Endothelial cell (in vitro differentiated cells): ENCODE measurements around the gene TNFRSF1B. TPM values are rescaled to one million over a fixed set of nuclear protein-coding genes. Genes with fewer than 3 reads are reported as not detected.

Source experiments
- DNase-seq: peaks from one replicate; pipeline ENCODE4 v3.0.0; 2021; ENCODE audit warnings: low spot score
- H3K27ac Mint-ChIP-seq: one replicate; pipeline ENCODE4 v1.8.0; 2021; ENCODE audit warnings: mixed read lengths, inconsistent platforms; ENCODE audit not compliant: unreplicated experiment
- H3K27me3 Mint-ChIP-seq: one replicate; pipeline ENCODE4 v1.8.0; 2021; ENCODE audit warnings: mild to moderate bottlenecking, moderate library complexity, mixed read lengths, inconsistent platforms; ENCODE audit not compliant: unreplicated experiment
- H3K36me3 Mint-ChIP-seq: one replicate; pipeline ENCODE4 v1.8.0; 2021; ENCODE audit warnings: mild to moderate bottlenecking, low read depth, mixed read lengths, inconsistent platforms; ENCODE audit not compliant: unreplicated experiment
- H3K4me1 Mint-ChIP-seq: one replicate; pipeline ENCODE4 v1.8.0; 2021; ENCODE audit warnings: mild to moderate bottlenecking, mixed read lengths, inconsistent platforms; ENCODE audit not compliant: unreplicated experiment
- H3K4me3 Mint-ChIP-seq: one replicate; pipeline ENCODE4 v1.8.0; 2021; ENCODE audit warnings: mild to moderate bottlenecking, mixed read lengths, inconsistent platforms; ENCODE audit not compliant: unreplicated experiment
- H3K9me3 Mint-ChIP-seq: one replicate; pipeline ENCODE4 v1.8.0; 2021; ENCODE audit warnings: mixed read lengths, inconsistent platforms; ENCODE audit not compliant: unreplicated experiment
- total RNA-seq: library from RNA; stranded (reverse); fragmentation: NEBNext Ultra II Directional; extraction: Animal tissue kit (Norgen Biotek cat#: 25700); gene quantifications from one replicate; pipeline ENCODE4 v1.2.1, GENCODE V29; 2021; ENCODE audit not compliant: unreplicated experiment
- TF ChIP-seq, protein P1 (sequence below): fragments of 200-600 bp; sonication (generic); IDR thresholded peaks from one replicate; pipeline ENCODE4 v1.5.0; 2021; ENCODE audit warnings: antibody characterized with exemption; ENCODE audit not compliant: unreplicated experiment

The TNFRSF1B gene
- total RNA-seq, 1 donor from 2014 or later = 142 TPM

DNA sequence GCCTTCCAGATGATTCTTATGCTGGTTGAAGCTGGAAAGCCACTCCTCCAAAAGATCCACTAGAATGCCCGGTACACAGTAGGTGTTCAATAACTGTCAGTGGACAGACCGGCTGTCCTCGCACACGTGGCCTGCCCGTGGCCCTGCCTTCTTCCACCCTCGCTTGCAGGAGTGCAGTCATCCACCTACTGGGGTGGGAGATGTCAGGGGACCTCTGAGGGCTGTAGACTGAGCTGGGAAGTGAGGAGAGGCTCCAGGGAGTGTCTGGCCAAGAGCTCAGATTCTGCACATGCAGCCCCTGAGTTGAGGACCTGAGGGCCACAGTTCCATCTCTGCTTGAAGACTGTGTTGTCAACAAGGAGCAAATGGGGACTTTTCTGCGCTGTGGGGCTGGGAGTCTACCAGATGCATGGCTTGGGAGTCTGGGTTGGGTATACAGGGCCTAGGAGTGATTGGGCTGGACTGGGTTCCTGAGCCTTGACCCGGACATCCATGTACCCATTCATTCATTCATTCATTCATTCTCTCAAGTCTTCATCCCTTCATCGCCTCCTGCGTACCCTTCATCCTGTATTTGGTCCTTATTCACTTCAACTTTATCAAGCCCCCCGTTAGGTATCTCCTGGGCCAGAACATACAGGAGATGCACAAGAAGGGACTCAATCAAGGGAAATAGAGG is 4.2 kb upstream of the TNFRSF1B start:
- Mint-ChIP-seq H3K9me3 (no peaks in the 10 kb centered on the region), H3K36me3 (peaks cover 12% of the 10 kb centered on the region), H3K27ac (no peak overlapping the region), H3K4me1 (peaks cover 35% of the 10 kb centered on the region), H3K4me3 (no peak overlapping the region), H3K27me3 (peaks cover 10% of the 10 kb centered on the region)
- TF ChIP-seq, protein P1, sequence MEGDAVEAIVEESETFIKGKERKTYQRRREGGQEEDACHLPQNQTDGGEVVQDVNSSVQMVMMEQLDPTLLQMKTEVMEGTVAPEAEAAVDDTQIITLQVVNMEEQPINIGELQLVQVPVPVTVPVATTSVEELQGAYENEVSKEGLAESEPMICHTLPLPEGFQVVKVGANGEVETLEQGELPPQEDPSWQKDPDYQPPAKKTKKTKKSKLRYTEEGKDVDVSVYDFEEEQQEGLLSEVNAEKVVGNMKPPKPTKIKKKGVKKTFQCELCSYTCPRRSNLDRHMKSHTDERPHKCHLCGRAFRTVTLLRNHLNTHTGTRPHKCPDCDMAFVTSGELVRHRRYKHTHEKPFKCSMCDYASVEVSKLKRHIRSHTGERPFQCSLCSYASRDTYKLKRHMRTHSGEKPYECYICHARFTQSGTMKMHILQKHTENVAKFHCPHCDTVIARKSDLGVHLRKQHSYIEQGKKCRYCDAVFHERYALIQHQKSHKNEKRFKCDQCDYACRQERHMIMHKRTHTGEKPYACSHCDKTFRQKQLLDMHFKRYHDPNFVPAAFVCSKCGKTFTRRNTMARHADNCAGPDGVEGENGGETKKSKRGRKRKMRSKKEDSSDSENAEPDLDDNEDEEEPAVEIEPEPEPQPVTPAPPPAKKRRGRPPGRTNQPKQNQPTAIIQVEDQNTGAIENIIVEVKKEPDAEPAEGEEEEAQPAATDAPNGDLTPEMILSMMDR = no peak
- DNase-seq = no peak

DNA sequence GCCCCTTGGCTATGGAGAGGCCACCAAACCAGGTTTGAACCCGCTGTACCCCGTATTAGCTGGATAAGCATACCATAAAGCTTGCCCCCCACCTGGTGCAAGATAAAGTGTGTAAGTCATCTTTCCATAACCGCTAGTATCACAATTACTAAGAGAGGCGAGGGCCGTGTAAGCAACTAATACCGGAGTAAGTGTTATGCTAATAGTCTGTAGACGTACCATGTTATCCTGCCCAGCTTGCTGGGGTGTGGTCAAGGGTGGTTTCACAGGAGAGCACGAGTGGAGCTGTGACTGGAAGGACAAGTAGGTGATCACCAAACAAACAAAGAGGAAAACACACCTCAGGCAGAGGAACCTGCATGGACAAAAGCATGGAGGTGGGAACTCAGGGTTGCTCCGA is 3.6 kb upstream of the TNFRSF1B start:
- H3K27me3 Mint-ChIP-seq = peaks cover 15% of the 10 kb centered on the region
- no peaks in the 10 kb centered on the region for H3K9me3 Mint-ChIP-seq
- H3K4me1 Mint-ChIP-seq = peaks cover 35% of the 10 kb centered on the region
- H3K4me3 Mint-ChIP-seq = no peak overlapping the region
- TF ChIP-seq, protein P1 = no peak
- DNase-seq = no peak
- no peak overlapping the region for H3K27ac Mint-ChIP-seq
- peaks cover 12% of the 10 kb centered on the region for H3K36me3 Mint-ChIP-seq

DNA sequence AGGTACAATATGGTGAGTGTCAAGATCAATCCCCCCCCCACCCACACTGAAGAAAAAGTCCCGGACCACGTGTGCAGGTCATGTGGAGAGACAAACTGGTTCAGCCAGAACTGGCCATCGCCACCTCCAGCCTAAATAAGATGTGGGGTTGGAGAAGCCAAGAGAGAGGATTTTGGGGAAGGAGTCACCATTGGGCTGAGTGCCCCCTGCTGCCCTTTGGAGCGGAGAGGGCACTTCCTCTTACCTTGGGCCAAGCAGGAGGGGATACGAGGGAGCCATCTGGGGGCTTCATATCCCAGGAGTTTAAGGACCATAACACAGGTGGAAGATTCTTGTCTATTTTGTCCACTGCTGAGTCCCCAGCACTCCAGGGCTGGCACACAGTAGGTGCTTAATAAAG is 2.6 kb upstream of the TNFRSF1B start:
- Mint-ChIP-seq H3K36me3 (peaks cover 12% of the 10 kb centered on the region), H3K27me3 (peaks cover 15% of the 10 kb centered on the region), H3K4me1 (peaks cover 35% of the 10 kb centered on the region), H3K9me3 (no peaks in the 10 kb centered on the region), H3K4me3 (no peak overlapping the region), H3K27ac (no peak overlapping the region)
- TF ChIP-seq, protein P1 = no peak
- no peak for DNase-seq

DNA sequence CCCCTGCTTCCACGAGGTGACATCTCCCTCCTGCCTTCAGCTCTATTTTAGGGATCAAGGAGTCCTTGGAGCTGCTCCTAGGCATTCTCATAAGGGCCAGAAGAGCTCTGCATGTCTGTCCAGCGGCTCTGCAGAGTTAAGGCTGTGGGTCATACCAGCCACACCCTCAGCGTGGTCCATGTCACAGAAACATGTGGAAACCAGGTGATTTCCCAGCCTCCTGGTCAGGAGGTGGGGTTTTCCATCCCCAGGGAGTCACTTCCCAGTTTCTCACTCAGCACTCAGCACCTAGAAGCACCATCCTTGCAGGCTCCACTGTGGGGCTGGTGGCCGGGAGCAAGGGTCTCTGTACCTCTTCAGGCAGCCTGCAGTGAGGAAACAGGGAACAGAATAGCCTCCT is 1.4 kb upstream of the TNFRSF1B start:
- Mint-ChIP-seq H3K27me3 (peaks cover 15% of the 10 kb centered on the region), H3K4me3 (no peak overlapping the region), H3K36me3 (peaks cover 12% of the 10 kb centered on the region), H3K4me1 (peaks cover 42% of the 10 kb centered on the region), H3K27ac (no peak overlapping the region), H3K9me3 (no peaks in the 10 kb centered on the region)
- DNase-seq = no peak
- TF ChIP-seq, protein P1 = no peak
